HG03521 (cell line): ENCODE measurements around the gene SGMS2.
"Not testable (repeated sequence)": the region's sequence is repeated elsewhere in the genome, so short reads cannot be mapped to it uniquely, and the experiment has no call there.

Experiments
- ATAC-seq: cut with Tn5 transposase; IDR thresholded peaks from one replicate; pipeline ENCODE4 v1.9.1; 2021; ENCODE audit warnings: mild to moderate bottlenecking, moderate library complexity; ENCODE audit not compliant: unreplicated experiment

Gene SGMS2

DNA sequence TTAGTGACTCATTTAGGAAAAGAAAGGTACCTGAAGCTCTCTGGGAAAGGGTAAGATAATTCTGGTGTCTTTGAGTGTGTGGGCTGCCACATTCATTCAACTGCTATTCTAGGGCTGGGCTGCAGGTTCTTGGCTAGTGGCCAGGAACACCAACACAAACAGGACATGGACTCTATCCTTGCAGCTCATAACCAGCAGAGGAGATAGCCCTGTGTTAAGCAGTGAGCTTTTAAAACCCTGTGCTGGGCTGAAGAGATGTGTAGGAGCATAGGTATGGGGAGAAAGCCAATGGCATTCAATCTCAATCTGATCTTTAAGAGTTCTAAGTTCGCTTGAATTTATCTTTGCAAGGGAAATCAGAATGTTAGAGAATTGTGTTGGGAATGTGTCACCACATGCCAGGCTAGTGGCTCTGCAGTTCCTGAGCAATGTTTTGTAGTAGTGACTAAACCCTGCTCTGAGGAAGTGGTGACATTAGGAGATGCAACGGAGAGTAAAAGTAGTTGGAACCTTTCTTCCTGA lies 39.2 kb downstream of the SGMS2 start:
- no peak for ATAC-seq

DNA sequence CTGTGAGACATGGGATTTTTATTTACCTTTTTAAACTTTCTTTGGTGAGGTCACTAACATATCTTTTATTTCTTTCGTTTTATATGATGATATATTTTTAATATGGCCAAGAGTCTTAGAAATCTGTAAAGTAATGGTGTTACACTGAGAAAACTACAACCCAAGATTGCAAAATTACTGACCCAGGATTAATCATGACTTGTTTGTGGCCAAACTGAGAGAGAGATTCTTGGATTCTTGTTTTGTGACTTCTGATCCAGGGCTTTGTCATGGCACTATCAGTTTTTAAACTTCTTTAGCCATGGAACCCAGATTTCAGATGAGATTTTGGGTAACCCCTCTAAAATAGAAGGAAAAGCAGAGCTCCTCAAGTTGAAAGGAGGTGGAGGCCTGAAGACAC lies 42.0 kb downstream of the SGMS2 start:
- no peak for ATAC-seq

DNA sequence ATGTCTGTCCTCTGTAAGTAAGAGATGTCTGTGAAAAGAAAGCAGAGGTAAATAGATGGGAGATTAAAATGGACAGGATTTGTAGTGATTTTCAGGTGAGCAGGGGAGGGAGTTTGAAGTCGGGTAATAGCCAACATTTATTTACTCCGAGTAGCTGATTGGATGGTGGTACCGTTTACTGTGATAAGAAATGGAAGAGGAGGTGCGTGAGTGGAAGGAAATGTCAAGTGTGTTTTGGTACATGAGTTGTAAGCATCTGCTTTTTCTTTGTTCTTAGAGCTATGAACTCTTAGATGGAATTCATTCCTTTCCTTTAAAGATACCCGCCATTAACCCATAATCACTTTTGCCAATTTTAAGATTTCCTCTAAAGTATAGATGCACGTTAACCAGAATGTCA lies 45.5 kb downstream of the SGMS2 start:
- ATAC-seq = no peak

DNA sequence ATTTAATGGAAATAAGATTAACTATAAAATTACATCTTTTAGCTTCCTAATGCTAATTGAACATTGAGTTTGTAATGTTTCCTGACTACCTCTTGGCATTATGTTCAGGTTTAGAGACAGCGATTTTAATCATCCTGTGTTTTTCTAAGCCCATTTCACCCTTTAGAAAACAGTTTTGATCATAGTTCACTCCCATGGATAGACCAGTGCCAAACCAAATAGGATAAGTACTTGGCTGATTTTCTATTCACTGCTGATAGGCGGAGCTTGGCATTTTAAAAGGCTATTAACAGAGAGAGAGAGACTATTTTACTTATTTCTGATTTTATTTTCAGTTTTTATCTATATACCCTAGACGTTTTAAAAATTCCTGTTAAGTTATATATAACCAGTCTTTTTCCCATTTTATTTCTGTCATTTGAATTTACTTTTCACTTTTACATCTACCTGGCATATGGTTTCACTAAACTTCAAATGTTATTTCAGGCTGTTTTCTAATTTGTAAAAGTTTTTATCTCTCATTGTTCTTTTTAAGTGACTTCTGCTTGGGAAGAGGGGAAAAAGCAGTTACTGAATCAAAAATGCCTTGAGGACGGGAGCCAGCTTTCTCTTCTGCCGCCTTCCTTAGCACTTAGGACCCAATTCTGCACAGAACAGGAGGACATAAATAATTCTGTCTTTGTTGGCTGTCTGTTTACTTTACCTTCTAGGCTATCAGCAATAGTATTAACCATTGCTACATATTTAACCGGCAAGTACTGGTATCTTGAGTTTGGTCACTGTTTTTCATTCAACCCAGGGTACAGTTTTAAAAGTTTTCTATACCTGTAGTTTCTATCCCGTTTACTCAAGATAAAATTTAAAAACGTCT lies 46.4 kb downstream of the SGMS2 start:
- no peak for ATAC-seq

DNA sequence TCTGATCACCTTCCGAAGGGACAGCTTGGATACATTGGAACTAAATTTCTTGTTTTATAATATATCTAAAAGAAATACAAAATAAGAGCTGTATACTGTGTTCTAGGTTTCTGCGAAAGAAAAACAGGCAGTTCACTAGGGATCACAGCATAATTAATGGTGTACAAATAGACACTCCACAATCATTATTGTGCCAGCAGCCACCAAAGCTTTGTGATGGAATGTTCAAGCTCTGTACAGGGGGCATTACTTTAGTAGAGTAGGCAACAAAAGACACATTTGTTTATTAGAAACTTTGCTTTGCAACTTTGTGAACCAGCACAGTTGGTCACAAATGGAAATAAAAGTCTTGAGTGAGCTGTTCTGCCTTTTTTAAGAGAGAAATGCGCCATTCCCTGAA lies 49.3 kb downstream of the SGMS2 start:
- no peak for ATAC-seq

DNA sequence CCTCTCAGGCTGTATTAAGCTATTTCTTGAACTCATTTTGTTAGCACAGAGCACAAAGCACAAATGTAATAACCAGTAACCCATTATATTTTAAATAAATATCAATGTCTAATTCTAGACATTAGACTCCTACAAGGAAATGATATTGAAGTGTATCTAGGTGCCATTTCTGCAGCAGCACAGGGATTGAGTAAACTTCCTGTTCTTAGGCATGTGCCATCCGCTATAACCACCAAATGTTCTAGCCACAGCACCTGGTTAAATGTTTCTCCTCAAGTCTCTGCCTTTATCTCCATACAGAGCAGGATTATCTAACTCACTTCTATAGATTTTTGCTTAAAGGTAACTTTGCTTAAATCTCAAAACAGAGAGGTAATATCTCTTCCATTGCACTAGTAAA lies 51.4 kb downstream of the SGMS2 start:
- no peak for ATAC-seq

DNA sequence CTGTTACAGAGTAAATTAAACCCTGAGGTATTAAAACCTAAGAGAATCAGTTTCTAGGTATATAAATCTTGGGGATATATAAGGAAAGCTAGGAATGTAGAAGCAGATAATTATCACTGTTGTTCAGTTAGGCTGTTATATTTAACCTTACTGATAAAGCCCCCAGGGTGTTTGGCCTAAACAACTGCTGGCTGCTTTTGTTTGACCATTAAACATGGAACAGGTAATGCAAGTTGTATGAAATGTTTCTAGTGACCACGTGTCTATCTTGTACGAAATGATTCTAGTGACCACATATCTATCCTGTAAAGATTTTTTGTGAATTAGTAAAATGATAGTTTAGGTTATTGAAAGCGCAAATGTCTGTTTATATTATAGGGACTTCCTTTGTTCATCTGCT lies 52.6 kb downstream of the SGMS2 start:
- ATAC-seq = no peak

DNA sequence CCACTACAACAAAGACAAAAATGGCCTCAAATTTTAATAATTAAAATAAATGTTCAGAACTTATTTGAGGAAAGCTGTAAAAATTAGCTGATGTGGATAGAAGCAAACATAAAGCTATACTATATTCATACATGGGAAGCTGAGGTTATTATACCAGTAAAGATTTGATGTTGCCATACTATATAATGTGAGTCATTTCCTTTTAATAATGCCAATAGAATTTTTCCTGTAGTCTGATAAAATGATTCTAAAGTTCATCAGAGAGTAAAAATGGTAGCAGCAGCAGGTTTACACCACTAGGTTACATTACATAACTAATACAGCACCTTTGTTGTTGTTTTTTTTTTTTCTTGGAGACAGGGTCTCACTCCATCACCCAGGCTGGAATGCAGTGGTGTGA lies 61.1 kb downstream of the SGMS2 start:
- ATAC-seq = no peak

DNA sequence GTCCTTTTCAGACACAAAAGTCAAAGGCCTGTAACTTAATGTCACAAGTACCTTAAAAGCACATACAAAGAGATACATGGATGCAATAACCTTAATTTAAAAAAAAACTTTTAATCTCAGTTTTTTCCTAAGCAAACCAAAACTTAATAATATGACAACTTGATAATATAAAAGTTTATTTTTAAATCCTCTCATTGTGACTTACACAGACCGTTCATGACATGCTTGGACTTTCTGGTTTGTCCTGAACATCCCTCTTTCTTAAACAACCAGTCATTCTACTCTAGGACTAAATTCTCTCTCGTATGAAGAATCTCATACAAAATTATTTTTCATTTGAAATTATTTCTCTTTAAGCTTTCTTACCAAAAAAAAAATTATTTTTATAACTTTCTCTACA lies 63.5 kb downstream of the SGMS2 start:
- no peak for ATAC-seq

DNA sequence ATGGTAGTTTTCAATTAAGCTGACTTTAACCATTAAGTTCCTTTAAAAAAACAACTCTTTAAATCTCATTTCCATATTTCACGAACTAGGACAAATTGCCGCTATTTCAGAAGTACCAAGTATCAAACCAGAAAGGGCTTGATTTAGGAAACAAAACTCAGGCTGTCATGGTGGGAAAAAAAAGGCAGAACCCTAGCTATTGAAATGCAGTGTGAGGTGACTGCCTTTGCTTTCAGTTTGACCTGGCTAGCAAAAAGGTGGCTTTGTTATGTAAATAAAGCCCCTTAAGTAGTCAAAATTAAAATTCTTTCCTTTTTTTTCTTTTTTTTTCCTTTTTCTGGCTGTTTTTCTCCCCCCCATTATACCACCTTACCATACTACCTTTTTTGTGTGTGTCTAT lies 66.0 kb downstream of the SGMS2 start:
- no peak for ATAC-seq

DNA sequence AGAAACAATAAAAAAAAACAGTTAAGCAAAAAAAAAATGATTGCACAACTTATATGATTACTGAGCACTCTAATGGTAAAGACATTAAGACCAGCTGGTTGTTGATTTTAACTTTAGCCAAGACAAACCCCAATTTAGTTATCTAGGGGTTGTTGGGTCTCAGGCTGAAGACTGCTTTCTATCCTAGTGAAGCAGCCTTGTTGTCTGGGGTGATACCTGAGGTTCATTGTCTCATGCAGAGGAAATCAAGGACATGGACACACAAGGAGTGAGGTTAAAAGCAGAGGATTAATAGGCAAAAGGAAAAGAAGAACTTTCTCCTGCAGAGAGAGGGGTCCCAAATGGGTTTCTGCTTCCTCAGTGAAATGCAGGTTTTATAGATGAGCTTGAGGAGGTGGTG lies 66.6 kb downstream of the SGMS2 start:
- ATAC-seq = no peak

DNA sequence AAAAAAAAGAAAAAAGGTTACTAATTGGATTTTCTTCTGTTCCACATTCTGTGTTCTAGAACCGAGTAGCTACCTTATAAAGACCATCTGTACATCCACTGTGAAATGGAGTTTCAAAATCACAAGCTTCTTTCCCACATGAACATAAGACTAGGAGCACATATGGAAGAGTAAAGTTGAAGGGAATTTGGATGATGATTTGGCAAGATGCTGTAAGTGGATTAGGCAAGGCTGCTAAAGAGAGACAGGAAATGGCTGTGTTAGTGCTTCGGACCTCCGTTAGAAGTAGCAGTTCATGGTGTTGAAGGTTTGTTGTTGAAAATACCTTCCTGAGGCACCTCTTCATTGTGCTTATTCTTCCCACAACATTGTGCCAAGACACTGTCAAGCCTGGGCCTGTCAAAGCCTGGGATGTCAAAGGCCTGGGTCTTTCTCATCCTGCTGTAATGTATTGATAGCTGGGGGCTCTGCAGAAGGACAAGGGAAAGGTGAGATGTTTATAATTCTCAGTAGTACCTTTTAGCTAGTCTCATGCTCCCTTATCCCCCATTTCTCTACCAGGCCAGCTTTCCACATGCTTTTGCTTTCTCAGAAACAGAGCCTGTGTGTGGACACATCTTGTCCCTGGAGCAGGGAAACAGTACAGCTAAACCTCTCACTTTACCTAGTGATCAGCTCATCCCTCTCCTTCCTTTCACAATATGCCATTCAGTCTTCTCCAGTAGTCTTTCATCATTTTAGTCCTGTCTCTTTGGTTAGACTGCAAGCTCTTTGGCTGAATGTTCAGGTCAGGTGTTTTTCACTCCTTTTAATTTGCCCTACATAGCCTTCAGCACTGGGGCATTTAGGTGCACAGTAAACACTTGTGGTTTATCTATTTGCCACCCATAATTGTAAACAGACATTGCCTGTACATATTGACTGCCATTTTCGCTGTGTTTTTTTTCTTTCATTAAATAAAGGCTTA lies 68.7 kb downstream of the SGMS2 start:
- no peak for ATAC-seq

DNA sequence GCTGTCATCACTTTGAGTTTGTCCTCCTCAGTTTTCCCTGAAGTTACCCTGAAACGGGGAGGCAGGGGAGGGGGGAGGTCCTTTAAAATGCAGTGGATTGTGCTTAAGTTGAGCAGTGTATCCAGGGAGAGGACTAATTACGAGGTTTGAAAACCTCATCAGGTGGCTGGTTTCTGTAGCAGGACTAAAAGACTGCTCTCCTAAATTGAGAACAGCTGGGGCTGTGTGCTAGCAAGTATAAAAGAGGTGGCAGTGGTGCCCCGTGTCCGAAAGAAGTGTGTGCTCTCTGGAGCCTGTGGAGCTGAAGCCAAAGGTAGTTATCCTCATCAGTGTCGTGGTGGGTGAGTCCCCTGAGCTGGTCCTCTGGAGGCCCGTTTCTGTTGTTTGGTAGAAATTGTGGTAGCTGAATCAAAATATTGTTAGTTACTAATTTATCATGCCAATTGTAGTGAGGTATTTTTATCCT lies 69.4 kb downstream of the SGMS2 start:
- ATAC-seq = no peak

DNA sequence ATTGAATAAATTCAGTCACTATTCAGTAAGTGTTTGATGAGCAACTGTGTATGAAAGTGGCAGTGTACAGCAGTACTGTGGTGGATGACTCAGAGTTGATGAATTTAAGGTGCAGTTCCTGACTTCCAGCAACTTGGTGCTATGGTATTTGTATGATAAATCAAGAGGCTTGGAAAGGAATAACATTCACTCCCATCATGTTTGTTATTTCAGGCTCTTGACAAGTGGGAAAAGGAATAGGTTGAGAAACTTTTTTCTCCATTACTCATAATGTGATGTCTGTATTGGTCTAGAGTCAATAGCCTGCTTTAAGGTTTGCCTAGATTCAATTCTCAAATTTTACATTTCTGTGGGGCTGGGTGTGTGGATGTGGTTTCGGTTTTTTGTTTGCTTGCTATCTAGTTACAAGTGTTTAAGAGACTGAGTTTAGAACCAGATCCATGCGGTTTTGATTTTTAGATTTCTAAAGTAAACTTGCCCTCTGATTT lies 71.5 kb downstream of the SGMS2 start:
- peak; percentile 43 for ATAC-seq

DNA sequence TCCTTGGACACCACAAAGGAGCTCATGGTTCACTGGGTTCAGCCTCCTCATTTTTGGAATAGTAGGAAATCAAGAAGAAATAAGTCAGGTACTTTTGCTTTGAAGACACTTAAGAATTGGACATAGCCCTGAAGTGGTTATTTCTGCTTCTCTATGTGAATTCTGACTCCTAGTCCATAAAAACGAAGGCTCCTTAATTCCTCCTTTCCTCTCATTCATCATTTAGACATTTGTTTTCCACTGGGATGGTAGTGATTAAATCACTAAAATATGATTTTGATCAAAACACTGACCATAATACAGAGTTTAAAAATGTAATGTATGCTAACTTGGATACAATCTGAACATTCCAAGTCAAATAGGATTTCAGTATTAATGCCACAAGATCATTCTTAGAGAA lies 71.9 kb downstream of the SGMS2 start:
- ATAC-seq = no peak

DNA sequence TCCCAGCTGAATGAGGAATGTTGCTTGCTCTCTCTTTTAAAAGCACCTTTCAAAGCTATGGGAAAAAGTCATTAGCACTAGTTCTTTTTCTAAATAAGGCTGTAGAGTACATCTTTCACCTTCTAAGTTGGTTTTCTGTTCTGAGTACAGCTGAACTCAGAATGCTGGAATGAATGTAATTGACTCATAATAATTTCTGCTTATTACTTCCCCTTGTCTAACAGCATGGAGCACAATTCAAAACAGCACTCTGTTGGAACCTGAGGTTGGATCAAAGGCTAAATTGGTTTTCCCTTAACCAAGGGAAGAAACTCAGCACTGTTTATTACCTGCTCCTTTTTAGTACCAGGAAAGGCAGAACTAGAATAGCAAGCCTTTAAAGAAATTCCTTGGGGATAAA lies 73.1 kb downstream of the SGMS2 start:
- ATAC-seq = no peak

DNA sequence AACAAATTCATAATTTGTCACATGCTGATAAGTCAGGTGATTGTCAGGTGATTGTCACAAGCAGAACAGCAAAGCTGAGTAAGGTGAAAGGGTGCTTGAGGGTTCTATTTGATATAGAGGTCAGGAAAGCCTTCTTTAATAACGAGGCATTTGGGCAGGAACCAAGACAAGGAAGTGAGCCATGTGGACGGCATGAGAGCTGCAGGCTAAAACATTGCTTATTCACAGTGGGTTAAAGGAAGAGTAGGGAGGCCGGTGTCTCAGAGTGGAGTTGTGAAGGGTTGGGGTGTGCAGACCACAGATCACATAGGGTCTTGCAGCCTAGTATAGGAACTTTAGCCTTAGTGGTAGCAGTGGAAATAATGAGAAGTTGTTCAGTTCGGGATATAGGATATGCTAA lies 75.3 kb downstream of the SGMS2 start:
- no peak for ATAC-seq

DNA sequence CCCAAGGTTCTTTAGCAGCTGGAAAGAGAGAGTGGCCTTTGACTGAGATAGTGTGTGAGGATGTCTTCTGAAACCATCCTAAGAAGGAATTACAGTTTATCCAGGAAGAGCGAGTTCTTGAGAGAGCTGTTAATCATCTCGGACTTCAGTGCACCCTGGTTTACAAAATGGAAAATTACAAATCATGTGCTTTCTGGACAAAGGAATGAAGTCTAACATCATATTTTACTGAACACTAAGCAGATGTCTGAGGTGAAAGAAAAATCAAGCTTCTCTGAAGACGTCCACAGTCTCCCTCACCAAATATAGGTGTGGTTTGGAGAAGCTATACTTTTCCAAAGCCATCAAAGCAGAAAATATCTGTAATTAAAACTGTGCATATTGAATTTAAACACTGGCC lies 75.8 kb downstream of the SGMS2 start:
- no peak for ATAC-seq

DNA sequence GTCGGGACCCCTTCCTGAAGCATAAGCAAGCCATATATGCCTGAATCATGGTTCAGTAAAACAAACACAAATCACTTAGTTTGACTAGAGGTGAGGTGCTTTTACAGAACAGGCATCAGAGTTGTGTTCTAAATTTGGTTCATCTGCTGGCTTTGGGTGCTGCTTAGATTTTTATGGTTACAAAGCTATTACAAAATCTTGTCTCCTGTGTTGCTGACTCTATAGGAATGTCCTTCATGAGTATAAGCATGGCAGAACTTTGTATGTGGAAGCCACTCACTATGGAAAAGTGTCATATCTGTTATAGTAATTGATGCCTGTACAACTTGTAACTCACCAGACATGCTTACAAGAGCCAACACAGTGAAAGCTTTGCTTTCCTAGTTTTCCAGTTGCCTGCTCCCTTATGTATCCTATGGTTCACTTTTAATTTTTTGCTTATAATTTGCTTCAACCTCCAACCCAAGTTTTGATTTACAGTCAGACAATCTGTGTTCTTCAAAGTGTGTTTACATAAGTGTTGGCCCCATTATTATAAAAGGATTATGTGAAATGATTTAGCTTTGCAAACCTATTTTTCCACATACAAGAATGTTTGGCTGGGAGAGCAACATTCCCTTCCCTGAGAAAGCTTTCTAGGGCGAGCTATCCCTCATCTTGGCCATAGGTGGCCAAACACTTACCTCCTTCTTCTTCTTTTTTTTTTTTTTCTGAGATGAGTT lies 76.6 kb downstream of the SGMS2 start:
- no peak for ATAC-seq

DNA sequence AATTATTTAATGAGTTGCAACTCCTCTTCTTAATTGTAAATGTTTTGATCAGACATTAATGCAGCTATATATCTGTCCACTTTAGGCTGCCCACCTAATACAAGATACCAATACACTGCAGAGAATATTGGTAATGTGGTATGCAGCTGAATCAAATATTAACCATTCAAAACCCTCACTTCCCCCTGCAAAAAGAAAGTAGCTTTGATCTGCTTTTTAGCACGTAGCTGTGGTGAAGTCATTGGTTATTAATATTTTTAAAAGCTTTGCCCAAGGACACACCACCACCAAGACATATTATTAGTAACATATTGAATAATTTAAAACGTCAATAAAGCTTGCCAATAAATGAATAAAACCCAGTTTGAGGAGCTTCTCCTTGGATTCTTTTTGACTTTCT lies 78.0 kb downstream of the SGMS2 start:
- ATAC-seq = peak; percentile 80

DNA sequence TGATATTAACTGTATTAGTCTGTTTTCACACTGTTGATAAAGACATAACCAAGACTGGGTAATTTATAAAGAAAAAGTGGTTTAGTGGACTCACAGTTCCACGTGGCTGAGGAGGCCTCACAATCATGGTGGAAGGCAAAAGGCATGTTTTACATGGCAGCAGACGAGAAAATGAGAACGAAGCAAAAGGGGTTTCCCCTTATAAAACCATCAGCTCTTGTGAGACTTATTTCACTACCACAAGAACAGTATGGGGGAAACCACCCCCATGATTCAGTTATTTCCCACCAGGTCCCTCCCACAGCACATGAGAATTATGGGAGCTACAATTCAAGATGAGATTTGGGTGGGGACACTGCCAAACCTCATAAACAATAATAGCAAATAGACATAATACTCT lies 80.3 kb downstream of the SGMS2 start:
- ATAC-seq = not testable (repeated sequence)
